AG10803 (cell line): Measurements from ENCODE around the gene YBX1.

Source experiments
- DNase-seq: peaks from one replicate; pipeline ENCODE4 v3.0.0; 2010; ENCODE audit warnings: low read depth
- H3K4me3 ChIP-seq: 2 replicates; pipeline ENCODE4 v1.5.1; 2011; ENCODE audit warnings: mild to moderate bottlenecking, low read length, control low read depth
- TF ChIP-seq, protein P1 (sequence below): conservative IDR thresholded peaks from 2 replicates; pipeline ENCODE4 v1.5.1; 2011; ENCODE audit warnings: mild to moderate bottlenecking, low read length, control low read depth, inconsistent platforms

The YBX1 gene

DNA sequence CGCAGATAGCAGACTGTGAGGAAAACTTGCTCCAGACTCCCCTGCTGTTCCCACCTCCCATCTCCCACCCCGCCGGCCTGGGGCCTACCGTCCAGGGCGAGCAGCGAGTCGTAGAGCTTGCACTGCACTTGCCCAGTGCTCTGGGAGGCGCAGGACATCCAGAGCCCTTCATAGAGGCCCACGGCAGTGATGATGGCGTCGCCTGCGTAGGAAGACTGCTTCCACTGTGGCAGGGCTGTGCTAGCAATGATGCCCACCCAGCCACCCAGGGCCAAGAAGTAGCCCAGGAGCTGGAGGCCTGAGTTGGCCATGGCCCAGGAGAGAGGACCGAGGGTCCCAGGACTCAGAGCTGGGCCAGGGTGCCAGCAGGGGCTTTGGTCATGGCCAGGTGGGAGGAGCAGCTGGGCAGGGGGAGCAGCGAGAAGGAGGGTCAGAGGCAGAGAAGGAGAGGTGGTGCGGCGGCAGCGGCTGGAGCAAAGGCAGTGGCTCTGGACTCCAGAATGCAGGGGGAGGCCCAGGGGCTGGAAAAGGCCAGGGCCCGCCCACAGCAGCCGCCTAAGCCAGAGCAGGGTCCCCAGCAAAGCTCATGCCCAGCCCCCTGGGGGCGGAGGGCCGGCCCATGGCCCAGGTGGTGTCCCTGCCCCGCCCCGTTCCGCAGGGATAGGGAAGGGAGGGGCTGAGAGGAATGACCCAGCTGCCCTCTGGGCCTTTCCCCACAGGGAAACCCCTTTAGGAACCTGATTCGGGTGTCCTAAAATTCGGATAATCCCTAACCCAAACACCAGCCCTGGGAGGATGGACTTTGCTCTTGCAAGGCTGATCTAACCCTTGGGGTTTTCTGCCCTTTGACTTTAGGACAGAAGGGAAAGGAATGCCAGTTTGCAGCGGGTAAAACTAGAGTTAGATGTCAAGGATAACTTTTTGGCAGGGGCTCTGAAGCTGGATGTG, 57.8 kb downstream of the YBX1 start, which contains the start of gene CLDN19:
Gene CLDN19, minus strand, starts transcription at position 484 of the 948 bp plus-strand sequence. Its CDS starts 173 bp downstream, at position 311.
- TF ChIP-seq, protein P1, sequence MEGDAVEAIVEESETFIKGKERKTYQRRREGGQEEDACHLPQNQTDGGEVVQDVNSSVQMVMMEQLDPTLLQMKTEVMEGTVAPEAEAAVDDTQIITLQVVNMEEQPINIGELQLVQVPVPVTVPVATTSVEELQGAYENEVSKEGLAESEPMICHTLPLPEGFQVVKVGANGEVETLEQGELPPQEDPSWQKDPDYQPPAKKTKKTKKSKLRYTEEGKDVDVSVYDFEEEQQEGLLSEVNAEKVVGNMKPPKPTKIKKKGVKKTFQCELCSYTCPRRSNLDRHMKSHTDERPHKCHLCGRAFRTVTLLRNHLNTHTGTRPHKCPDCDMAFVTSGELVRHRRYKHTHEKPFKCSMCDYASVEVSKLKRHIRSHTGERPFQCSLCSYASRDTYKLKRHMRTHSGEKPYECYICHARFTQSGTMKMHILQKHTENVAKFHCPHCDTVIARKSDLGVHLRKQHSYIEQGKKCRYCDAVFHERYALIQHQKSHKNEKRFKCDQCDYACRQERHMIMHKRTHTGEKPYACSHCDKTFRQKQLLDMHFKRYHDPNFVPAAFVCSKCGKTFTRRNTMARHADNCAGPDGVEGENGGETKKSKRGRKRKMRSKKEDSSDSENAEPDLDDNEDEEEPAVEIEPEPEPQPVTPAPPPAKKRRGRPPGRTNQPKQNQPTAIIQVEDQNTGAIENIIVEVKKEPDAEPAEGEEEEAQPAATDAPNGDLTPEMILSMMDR = no peak
- DNase-seq = no peak
- no peak within 1 kb of the TSS for H3K4me3 ChIP-seq

GRCh38 chr1:42740851-42741580, 58.8 kb downstream of the YBX1 start:
- DNase-seq = no peak
- TF ChIP-seq, protein P1 = no peak

GRCh38 chr1:42741706-42742105, 59.5 kb downstream of the YBX1 start:
- H3K4me3 ChIP-seq = no peak overlapping the region
- no peak for DNase-seq
- TF ChIP-seq, protein P1 = no peak

More at GRCh38 chr1:42740851-42741580, 58.8 kb downstream of the YBX1 start:
- no peak overlapping the region for H3K4me3 ChIP-seq

- no peak overlapping the region for H3K4me3 ChIP-seq
- TF ChIP-seq, protein P1 = no peak
- no peak for DNase-seq
Measured at GRCh38 chr1:42742141-42742540, 59.9 kb downstream of the YBX1 start.

DNA sequence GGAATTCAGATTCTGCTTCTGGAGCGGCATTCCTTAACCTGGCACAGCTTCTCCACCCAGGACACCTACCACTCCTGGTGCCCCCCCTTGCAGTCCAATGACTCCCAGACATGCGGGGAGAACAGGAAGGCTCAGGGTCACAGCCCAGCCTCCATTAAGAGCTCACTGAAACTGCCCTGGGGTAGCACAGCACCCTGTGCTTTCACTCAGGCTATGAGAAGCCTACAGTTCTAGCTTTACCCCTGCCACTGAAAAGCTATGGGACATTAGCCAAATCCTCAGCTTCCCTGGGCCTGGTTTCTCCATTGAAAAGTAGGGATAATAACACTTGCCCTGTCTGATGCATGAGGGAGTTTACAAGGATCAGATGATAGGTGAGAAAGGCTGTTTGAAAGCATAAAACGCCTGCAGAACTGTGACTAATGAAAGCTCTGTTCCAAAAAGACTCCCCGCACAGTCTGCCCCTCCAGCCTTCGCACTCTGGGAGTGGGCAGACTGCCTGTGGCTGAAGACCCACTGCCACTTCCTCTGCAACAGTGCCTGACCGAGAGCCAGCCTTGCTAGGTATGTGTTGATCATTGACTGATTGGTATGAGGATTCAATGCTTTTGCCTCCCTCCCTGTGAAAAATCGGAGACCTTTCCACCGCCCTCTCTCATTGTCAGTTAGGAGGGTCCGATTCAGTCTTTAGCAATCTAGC, 60.5 kb downstream of the YBX1 start:
- DNase-seq = no peak
- TF ChIP-seq, protein P1 = no peak
- no peak overlapping the region for H3K4me3 ChIP-seq

DNA sequence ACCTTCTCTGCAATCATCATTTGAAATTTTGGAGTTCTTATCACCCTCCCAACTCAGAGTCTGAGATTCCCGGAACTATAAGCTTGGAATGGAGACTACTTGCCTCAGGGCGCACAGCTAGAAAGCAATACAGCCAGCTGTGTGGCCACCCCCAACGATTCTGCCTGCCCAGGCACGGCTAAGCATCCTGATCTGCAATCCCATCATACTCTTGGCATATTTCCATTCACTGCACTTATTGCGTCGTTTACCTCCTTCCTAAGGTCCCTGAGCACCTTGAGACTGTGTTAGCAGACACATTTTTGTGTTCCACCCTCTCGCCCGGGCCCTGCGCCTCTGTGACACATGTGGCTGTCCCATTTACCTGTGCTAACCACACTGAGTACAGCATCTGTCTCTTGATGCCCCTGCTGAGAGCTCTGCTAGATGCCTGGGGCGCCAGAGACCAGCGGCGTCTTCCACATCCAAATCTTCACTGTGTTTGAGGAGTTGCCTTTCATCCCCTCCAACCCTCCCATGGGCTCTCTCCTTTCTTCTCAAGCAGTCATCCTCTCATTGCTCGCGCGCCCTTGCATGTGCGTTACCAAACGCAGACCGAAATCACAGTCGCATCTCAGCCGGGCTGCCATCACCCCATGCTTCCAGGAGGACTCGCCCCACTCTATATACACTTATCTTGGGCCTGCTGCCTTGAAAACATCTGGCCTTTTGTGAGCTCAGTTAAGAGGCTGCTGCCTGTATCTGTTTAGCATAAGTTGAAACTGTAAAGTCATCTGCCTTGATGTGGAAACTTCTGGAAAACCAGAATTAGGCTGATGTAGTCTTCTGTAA, 61.3 kb downstream of the YBX1 start:
- no peak overlapping the region for H3K4me3 ChIP-seq
- TF ChIP-seq, protein P1 = no peak
- DNase-seq = no peak
